A549 treated with AZD2906 at 1 μM for 4 hours (cell line): Measurements from ENCODE around the gene CARD14. TPM values are rescaled to one million over a fixed set of nuclear protein-coding genes. Genes with fewer than 3 reads are reported as not detected.

Experiments
- total RNA-seq: library from RNA; stranded (reverse); fragments of 200-300 nt; extraction: Qiagen RNA extraction; gene quantifications from 5 replicates; pipeline ENCODE4 v1.2.3, GENCODE V29; 2022

Gene CARD14
- 0.18 to 0.48 TPM (median 0.32 TPM) in 5 replicates for total RNA-seq

GRCh38 chr17:80169784-80170500 is at the start of gene CARD14:
CARD14 (plus strand) TSS chr17:80170030; CDS start chr17:80181439, 11,409 bp downstream.

GRCh38 chr17:80147035-80147822 is 22.6 kb upstream of the CARD14 start, which contains the start of gene EIF4A3:
EIF4A3 (minus strand) TSS chr17:80147128; CDS start chr17:80146961, 167 bp downstream.

GRCh38 chr17:80220054-80220735 is 50.4 kb downstream of the CARD14 start, which contains the start of the genes SGSH and SLC26A11:
SGSH (minus strand) TSS chr17:80220333; CDS start chr17:80220313, 20 bp downstream.
SLC26A11 (plus strand) TSS chr17:80220427; CDS start chr17:80221561, 1,134 bp downstream.

Other genes with a start within 250 kb of the CARD14 start
- 11.4 to 17.3 TPM (median 14.5 TPM) in 5 replicates for gene TBC1D16, start 134.2 kb upstream of the CARD14 start, total RNA-seq
- gene CCDC40, start 133.4 kb upstream of the CARD14 start, total RNA-seq: 6.3 to 8.3 TPM (median 7.6 TPM) in 5 replicates
- 54.7 to 63.4 TPM (median 59.3 TPM) in 5 replicates for gene GAA, start 68.4 kb upstream of the CARD14 start, total RNA-seq
- 208 to 229 TPM (median 227 TPM) in 5 replicates for gene EIF4A3, start 22.9 kb upstream of the CARD14 start, total RNA-seq
- 20.6 to 26.5 TPM (median 22.4 TPM) in 5 replicates for gene SGSH, start 50.3 kb downstream of the CARD14 start, total RNA-seq
- gene SLC26A11, start 50.4 kb downstream of the CARD14 start, total RNA-seq: 13.0 to 16.5 TPM (median 14.6 TPM) in 5 replicates
- 56.9 to 58.1 TPM (median 57.4 TPM) in 5 replicates for gene RNF213, start 90.8 kb downstream of the CARD14 start, total RNA-seq
- gene ENDOV, start 245.1 kb downstream of the CARD14 start, total RNA-seq: 39.2 to 54.8 TPM (median 49.5 TPM) in 5 replicates